Heart right ventricle (tissue), 16 donors: ENCODE data around the gene BCAR3. TPM values are rescaled to one million over a fixed set of nuclear protein-coding genes. Genes with fewer than 3 reads are reported as not detected.

ENCODE experiments used
- ATAC-seq, 8 donors: fragments of 200-7000 bp; cut with Tn5 transposase; one replicate each; pipeline ENCODE4 v1.9.1; 2020; ENCODE audit warnings: mild to moderate bottlenecking in 8 of 8, moderate library complexity in 8 of 8, moderate number of reproducible peaks in 1 of 8
- DNase-seq, 2 donors: peaks; one replicate each; pipeline ENCODE4 v3.0.0-alpha.2; 2020
- H3K27ac ChIP-seq, 10 donors: fragments of 200-600 bp; sonication (generic) in 2 of 10; one replicate each; pipeline versions ENCODE4 v1.5.0 to v1.8.0; 2020 to 2022; ENCODE audit warnings: mild to moderate bottlenecking in 3 of 10
- H3K27me3 ChIP-seq, 7 donors: fragments of 200-600 bp; one replicate each; pipeline ENCODE4 v1.8.0; 2021 to 2022; ENCODE audit warnings: mild to moderate bottlenecking in 2 of 7
- H3K36me3 ChIP-seq, 9 donors: fragments of 200-600 bp; sonication (generic) in 1 of 9; one replicate each; pipeline versions ENCODE4 v1.5.0 to v1.8.0; 2020 to 2022; ENCODE audit warnings: mild to moderate bottlenecking in 2 of 9
- H3K4me1 ChIP-seq, 9 donors: fragments of 200-600 bp; sonication (generic) in 1 of 9; one replicate each; pipeline versions ENCODE4 v1.5.0 to v1.8.0; 2020 to 2022; ENCODE audit warnings: mild to moderate bottlenecking in 4 of 9
- H3K4me3 ChIP-seq, 10 donors: fragments of 200-600 bp; sonication (generic) in 2 of 10; one replicate each; pipeline versions ENCODE4 v1.5.0 to v1.8.0; 2020 to 2022; ENCODE audit warnings: mild to moderate bottlenecking in 7 of 10, moderate library complexity in 2 of 10
- H3K9me3 ChIP-seq, 11 donors: fragments of 200-600 bp in 10 of 11; sonication (generic) in 2 of 11; one replicate each; pipeline versions ENCODE4 v1.5.0 to v1.8.0; 2013 to 2022; ENCODE audit warnings: mild to moderate bottlenecking in 2 of 11, control low read depth in 1 of 11, moderate library complexity in 1 of 11
- WGBS, 2 donors: extraction: QIAGEN DNeasy Blood & Tissue Kit; methylation state at CpG; one replicate each; pipeline ENCODE4 v1.1.7; 2013; ENCODE audit warnings: inconsistent platforms in 1 of 2; 5-methylcytosine and 5-hydroxymethylcytosine counted together
- intact Hi-C, 10 donors: fragments of 100-400 bp; cut with DNase I; formaldehyde crosslinking; loops; one replicate each; pipeline versions ENCODE4 v1.11.1 to v1.14.2; 2022
- polyA plus RNA-seq, 2 donors: library from polyadenylated mRNA; stranded (reverse); fragments of 200-250 nt; gene quantifications; one replicate each; pipeline ENCODE4 v1.2.3, GENCODE V29; 2013
- total RNA-seq, 10 donors: library from RNA; stranded (reverse); fragmentation: NEBNext Ultra II Directional in 3 of 10; extraction: Animal tissue kit (Norgen Biotek cat#: 25700) in 3 of 10; gene quantifications; one replicate each; pipeline versions ENCODE4 v1.2.1 to v1.2.4, GENCODE V29; 2021 to 2023
- TF ChIP-seq, protein P1 (sequence below), 9 donors: fragments of 200-600 bp; sonication (generic) in 2 of 9; IDR thresholded peaks; one replicate each; pipeline versions ENCODE4 v1.5.0 to v1.8.0; 2021 to 2022; ENCODE audit warnings: antibody characterized with exemption in 9 of 9, mild to moderate bottlenecking in 5 of 9, moderate library complexity in 1 of 9
- donor health status: Arrhythmogenic right ventricular cardiomyopathy.
- donor health status: ischemic (EF 13 %, LVEDD 7.1; RV severe dilation, severe dysfunction).
- donor health status: healthy with polysubstance abuse.
- donor health status: DM: no; HTN: yes; CAD: no.
- donor health status: DM: no; HTN: no; CAD: no.
- donor health status: ischemic (EF 25% LVEDD 6.9; RV normal size, moderate dysfunction).
- donor health status: ischemic (EF 25% LVEDD 5.7; RV mildly dilated, moderate dysfunction).
- donor health status: healthy.
- donor health status: DM: yes; HTN: yes; CAD: no.
- donor health status: Ischemic cardiomyopathy.
- donor health status: ischemic (EF 35%, LVEDD 5.7; RV mildly dilated, moderate dysfunction).
- donor health status: nonischemic (EF 11% LVEDD 7.7; RV severe dilation, severe dysfunction).
- donor health status: DM: yes; HTN: yes; CAD: no.
- donor health status: PGD.
- donor health status: ischemic (EF 29% LVEDD 5.4; RV normal size, mild dysfunction).
- donor health status: nonischemic (EF 23%, LVEDD 6.1; RV moderate dilation, normal function).

The BCAR3 gene
- total and polyA plus RNA-seq, 12 donors: 6.6 to 36.0 (median 15.9) TPM

- Histone ChIP-seq H3K27ac (peak overlapping the region in 1 of 10 donors; percentile 44), H3K9me3 (no peaks in the 10 kb centered on the region), H3K4me3 (no peak overlapping the region), H3K4me1 (peaks cover 15 to 58% (median 36%) of the 10 kb centered on the region in 9 donors), H3K27me3 (no peaks in the 10 kb centered on the region), H3K36me3 (no peaks in the 10 kb centered on the region)
- DNase-seq (no peak), ATAC-seq (no peak)
- TF ChIP-seq, protein P1, sequence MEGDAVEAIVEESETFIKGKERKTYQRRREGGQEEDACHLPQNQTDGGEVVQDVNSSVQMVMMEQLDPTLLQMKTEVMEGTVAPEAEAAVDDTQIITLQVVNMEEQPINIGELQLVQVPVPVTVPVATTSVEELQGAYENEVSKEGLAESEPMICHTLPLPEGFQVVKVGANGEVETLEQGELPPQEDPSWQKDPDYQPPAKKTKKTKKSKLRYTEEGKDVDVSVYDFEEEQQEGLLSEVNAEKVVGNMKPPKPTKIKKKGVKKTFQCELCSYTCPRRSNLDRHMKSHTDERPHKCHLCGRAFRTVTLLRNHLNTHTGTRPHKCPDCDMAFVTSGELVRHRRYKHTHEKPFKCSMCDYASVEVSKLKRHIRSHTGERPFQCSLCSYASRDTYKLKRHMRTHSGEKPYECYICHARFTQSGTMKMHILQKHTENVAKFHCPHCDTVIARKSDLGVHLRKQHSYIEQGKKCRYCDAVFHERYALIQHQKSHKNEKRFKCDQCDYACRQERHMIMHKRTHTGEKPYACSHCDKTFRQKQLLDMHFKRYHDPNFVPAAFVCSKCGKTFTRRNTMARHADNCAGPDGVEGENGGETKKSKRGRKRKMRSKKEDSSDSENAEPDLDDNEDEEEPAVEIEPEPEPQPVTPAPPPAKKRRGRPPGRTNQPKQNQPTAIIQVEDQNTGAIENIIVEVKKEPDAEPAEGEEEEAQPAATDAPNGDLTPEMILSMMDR (IDR thresholded peaks at IDR 0.05): no peak
- intact Hi-C loops: no loop called here
- WGBS, 2 donors: 84 to 87% methylated on average over 2 of the region's 2 CpGs
These were observed 22.4 kb upstream of the BCAR3 start for GRCh38 chr1:93704052-93704451.

GRCh38 chr1:93703643-93704042 lies 22.0 kb upstream of the BCAR3 start:
- H3K27me3 ChIP-seq: no peaks in the 10 kb centered on the region
- no peak overlapping the region for H3K4me3 ChIP-seq
- H3K4me1 ChIP-seq: peaks cover 11 to 54% (median 32%) of the 10 kb centered on the region in 9 donors
- H3K9me3 ChIP-seq: no peaks in the 10 kb centered on the region
- no peak for ATAC-seq
- DNase-seq: no peak
- WGBS, 2 donors: 77 to 86% methylated on average over 3 of the region's 3 CpGs
- TF ChIP-seq, protein P1 (IDR thresholded peaks at IDR 0.05): no peak
- intact Hi-C loops: no loop called here
- no peaks in the 10 kb centered on the region for H3K36me3 ChIP-seq
- H3K27ac ChIP-seq: peak overlapping the region in 2 of 10 donors; percentile 44 to 82

DNA sequence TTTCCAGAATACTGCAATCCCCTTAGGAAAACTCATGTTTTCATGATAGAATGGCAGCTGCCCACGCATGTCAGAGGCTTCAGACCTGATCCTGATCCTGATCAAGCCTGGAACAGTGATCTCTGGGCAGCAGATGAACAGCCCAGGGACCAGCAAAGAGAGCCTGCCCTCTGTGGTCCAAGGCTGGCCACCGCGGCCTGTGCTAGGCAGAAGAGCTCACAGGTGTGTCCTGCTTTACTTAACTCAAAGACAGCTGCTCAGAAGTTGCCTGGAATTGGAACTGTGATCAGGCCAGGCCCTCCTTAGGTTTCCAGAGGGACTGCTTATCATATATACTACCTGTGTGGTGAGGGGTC lies 21.2 kb upstream of the BCAR3 start:
- WGBS, 2 donors: 36 to 42% methylated on average over 3 of the region's 3 CpGs
- intact Hi-C loops: no loop called here
- DNase-seq: no peak

DNA sequence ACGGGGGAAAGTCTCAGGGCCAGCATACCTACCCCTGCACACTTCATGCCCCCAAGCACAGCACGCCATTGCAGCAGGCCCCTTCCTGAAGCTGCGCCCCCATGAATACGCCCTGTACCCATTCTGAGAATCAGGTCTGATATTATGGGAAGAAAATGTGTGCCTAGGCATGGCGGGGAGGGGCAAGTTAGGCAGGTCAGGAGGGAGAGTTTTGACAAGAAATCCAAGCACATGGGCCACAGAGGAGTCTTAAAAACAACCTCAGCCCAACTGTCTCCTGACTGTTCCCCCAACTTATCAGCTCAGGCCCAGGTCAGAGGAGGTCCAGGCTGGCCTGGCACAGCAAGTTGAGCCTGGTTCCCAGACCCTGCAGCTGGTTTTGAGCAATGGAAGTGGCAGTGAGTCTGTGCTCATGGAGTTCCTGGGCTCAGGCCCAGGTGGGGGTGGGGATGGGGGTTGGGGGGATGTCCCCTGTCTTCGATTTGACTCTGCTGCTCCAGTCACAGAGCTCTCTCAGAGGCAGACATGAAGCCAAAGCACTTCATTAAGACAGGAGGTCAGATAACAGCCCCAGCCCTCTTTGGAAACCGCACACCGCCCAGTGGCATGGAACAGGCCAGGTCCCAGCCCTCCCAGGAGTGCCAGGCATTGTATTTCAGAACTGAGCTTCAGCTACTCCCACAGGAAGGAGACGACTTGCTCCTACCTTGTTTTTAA lies 20.6 kb upstream of the BCAR3 start:
- Histone ChIP-seq H3K9me3 (no peaks in the 10 kb centered on the region), H3K36me3 (no peaks in the 10 kb centered on the region), H3K4me1 (peaks cover 7 to 42% (median 25%) of the 10 kb centered on the region in 9 donors), H3K27me3 (no peaks in the 10 kb centered on the region), H3K4me3 (no peak overlapping the region), H3K27ac (peak overlapping the region; percentile 21 to 82 (median 70))
- TF ChIP-seq, protein P1 (IDR thresholded peaks at IDR 0.05): peak in 1 of 9 donors; percentile 8
- intact Hi-C loops: no loop called here
- WGBS, 2 donors: 68 to 76% methylated on average over 9 of the region's 9 CpGs
- ATAC-seq: peak; percentile 83 to 96 (median 90)
- peak; percentile 64 to 68 for DNase-seq

More for the DNA sequence above, 21.2 kb upstream of the BCAR3 start:
- peak in 7 of 8 donors; percentile 14 to 67 (median 36) for ATAC-seq
- Histone ChIP-seq H3K27me3 (no peaks in the 10 kb centered on the region), H3K4me1 (peaks cover 7 to 46% (median 25%) of the 10 kb centered on the region in 9 donors), H3K36me3 (no peaks in the 10 kb centered on the region), H3K4me3 (no peak overlapping the region), H3K27ac (peak overlapping the region; percentile 21 to 82 (median 70)), H3K9me3 (no peaks in the 10 kb centered on the region)
- TF ChIP-seq, protein P1 (IDR thresholded peaks at IDR 0.05): peak in 1 of 9 donors; percentile 15
